ELR (cell line): Measurements from ENCODE around the gene TAF15.

Experiments
- DNase-seq: peaks from one replicate; pipeline ENCODE4 v3.0.0-alpha.2; 2015; ENCODE audit warnings: low read depth

Gene TAF15

DNA sequence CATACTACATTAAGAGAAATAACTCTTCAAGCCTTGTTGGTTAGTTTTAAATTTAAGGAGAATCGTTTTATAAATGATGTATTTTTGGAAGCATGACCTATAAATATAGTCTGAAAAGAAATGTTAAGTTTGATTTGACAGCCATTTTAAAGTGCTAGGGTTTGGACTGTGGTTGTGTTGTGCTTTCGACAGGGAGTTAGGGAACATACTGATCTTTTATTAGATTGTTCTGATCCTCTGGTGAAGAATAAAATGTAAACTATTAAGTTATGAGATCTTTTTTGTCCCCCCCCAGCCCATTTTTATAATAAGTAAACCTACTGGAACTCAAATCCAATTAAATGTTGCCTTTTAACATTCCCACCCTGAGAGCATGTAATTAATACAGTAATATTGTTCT, 12.0 kb downstream of the TAF15 start:
- DNase-seq, result no peak

DNA sequence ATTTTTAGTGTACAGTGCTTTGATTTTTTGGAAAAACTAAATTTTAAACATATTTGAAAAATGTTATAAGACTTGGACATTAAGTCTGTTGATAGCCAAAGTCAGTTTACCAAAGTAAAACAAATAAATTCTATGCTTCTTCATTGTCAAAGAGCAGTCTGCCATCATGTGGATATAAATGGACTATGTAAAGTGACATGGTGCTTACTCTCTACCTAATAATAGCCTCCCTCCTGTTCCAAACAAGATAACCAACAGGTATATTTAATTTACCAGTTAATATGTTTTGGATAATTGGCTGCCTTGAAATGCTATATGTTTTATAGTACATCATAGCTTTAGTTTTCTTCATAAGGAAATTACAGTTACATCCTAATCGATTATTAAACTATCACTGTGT, 15.9 kb downstream of the TAF15 start:
- DNase-seq, result no peak

DNA sequence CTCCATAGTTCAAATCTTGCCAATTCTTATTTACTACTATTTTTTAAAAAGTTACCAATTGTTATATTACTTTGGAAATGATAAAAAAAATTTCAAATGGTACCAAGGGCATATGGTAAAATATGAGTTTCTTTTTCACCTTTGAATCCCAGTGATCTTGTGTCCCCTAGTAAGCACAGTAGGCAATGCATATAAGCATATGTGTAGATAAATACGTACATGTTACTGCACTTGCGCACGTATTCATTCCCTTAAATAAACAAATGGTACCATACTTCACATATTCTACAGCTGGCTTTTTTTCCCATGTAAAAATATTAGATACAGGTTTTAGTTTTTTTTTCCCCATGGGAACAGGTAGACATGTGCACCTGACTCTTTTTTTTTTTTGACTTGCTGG, 31.8 kb downstream of the TAF15 start:
- no peak for DNase-seq

GRCh38 chr17:35841505-35841904, 32.2 kb downstream of the TAF15 start:
- DNase-seq, result peak; percentile 39

DNA sequence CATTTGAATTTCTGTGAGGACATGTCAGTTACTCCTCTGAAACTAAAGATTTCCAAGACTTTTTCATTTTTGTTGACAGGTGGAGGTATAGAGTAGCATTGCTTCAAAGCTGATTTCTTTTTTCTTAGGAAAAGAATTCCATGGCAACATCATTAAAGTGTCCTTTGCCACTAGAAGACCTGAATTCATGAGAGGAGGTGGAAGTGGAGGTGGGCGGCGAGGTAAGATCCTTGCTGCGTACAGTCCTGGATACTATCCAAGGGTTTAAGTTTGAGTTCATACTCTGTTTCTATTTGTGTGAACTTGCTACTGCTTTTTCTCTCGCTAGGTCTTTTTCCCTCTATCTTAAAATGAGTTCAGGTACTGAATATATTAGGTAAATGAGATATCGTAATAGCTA, 33.0 kb downstream of the TAF15 start:
- DNase-seq, result no peak

DNA sequence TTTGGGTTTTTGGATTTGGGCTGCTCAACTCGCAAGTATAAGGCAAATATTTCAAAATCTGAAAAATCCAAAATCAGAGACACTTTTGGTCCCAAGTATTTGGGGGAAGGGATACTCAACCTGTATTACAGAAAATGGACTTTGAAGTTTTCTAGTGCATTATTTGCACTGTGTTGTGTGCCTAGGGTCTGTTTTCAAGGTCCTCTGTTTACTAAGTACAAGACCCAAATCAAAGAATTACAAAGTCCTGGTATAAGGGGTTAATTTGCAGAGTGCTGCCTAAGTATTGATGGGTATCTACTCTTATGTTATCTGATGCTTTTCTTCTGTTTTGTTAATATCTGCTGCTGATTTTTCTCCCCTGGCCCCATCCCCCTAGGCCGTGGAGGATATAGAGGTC, 34.4 kb downstream of the TAF15 start:
- no peak for DNase-seq

GRCh38 chr17:35844547-35844946, 35.3 kb downstream of the TAF15 start:
- no peak for DNase-seq

DNA sequence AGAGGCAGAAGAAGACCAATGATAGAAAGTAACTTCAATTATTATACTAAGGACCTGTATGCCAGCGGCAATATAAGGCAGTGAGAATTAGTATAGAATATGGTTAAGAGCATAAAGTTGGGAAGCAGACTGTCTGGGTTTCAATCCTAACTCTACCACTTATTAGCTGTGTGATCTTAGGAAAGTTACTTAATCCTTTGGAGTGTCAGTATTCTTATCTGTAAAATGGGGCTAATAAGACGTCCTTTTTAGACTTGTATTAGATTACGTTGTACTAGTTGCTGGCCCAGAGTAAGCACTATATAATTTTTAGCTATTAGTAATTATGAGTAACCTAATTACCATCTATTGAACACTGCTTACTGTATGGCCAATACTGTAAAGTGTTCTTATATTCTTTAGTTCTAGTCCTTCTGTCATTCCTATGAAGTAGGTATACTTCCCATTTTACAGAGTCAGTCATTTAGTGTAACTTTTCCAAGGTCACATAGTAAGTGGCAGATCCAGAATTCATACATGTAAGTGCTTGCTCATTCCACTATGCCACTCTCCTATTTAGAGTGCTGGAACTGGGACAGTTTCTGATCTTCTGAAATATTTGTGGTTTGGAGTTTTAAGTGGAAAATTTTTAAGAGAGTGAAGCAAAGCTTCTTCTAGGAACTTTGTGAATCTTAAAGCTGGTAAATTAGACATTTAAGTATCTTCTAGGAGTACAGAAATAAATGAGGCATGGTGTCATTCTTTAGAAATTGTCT, 36.9 kb downstream of the TAF15 start:
- no peak for DNase-seq

DNA sequence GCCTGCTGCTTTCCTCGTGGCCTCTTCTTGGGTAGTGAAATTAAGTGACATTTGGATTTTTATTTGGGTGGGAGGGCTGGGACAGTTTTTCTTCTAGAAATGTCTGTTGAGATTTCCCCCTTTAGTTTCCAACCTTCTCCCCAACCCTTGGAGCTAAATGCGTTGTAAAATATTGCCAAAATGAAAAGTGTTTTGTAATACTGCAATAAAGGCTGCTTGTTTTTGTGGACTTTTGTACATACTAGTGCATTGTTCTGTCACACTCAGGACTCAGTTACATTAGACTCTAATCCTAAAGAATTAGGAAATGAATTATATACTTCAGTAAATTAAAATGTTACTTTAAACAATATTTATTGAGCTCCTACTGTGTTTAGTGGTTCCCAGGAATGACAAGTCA, 37.7 kb downstream of the TAF15 start:
- no peak for DNase-seq

- no peak for DNase-seq
Observed at GRCh38 chr17:35847633-35848373, 38.5 kb downstream of the TAF15 start.

- DNase-seq, result peak; percentile 73
Observed at GRCh38 chr17:35849469-35850348, 40.4 kb downstream of the TAF15 start.

DNA sequence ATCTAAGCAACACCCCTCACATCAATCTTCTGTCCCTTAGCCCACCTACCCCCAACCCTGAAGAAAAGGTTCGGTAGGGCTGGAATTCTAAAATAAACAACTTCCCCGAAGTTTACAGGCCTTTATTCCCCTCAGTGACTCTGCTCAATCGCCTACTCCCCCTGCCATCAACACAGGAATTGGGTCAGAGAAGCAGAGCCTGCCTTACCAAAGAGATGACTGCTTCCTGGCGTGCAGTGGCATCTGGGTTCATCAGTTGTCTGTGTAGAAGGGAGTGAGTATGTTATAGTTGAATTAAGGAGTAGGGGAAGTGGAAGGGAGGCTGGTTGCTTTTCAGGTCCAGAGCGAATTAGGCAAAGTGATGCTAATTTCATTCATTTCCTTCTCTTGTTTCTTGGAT, 46.7 kb downstream of the TAF15 start:
- no peak for DNase-seq

GRCh38 chr17:35856603-35857002, 47.3 kb downstream of the TAF15 start:
- no peak for DNase-seq

DNA sequence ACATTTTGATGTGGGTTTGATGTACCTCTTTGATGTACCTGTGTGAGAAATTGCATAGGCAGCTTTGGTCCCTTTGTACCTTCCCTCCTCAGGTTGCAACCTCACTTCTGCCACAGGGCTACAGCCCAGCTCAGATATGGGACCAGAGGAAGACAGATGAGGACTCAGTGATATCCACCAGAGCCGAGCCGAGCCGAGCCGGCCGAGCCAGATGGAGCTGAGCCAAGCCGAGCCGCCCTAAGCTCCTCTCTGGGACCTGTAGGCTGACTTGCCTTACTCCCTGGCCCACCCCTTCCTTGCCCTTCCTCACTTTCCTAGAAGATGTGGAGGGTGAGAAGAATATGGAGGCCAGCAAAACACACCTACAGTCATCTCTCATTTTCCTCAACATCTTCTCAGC, 55.6 kb downstream of the TAF15 start:
- DNase-seq, result no peak

GRCh38 chr17:35865412-35866340, 56.4 kb downstream of the TAF15 start:
- peak; percentile 61 for DNase-seq

DNA sequence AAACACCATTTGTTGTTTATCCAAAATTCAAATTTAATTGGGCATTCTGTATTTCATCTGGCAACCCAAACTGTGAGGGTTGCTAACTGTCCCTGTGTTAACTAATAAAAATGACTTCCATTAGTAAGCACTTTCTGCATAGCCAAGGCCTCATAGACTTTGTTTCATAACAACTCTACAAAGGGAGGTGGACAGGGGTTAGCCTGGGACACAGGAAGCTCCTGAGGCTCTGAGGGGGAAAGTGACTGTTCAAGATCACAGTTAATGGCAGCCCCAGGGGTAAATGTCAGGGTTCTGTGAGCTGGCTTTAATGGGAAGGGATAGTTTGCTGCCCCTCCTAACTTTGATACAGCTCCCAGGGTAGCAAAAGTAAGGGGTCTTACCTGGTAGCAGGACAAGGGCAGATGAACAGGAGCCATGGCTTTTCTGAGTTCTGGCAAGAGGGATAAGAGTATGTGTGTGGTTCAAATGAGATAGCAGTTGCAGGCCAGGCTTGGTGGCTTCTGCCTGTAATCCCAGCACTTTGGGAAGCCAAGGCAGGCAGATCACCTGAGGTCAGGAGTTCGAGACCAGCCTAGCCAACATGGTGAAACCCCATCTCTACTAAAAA, 57.2 kb downstream of the TAF15 start:
- DNase-seq, result peak; percentile 20

DNA sequence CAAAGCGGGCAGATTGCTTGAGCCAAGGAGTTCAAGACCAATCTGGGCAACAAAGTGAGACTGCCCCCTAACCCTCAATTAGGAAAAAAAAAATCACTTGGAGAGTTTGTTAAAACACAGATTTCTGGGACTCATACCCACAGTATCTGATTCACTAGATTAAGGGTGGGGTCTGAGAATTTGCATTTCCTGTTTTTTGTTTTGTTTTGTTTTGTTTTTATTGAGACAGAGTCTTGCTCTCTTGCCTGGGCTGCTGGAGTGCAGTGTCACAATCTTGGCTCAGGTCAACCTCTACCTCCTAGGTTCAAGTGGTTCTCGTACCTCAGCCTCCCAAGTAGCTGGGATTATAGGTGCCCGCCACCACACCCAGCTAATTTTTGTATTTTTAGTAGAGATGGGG, 58.3 kb downstream of the TAF15 start:
- no peak for DNase-seq

DNA sequence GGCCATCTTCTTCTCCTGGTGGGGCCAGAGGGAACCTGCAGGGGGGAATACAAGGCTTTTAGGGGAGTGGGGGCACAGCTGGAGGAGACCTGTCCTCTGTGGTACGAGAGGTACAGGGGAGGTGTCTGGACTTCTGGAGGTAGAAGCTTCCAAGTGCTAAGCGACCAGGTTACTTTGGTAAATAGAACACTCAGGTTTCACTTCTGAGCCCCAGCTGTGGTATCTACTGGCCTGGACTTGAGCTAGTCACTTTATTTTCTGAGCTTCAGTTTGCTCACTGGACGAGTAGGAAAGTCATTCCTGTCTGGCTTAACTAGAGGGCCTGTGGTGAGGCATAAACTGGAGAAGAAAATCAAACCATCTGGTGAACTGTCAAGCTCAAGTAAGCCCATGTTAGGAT, 59.5 kb downstream of the TAF15 start, which contains the start of gene HEATR9:
TSS of gene HEATR9 (minus strand) at position 155 of the 400 bp plus-strand sequence. CDS start at position 6, 149 bp downstream.
- DNase-seq, result no peak

GRCh38 chr17:35870906-35871819, 61.9 kb downstream of the TAF15 start:
- no peak for DNase-seq
